Measurements from ENCODE around the gene SLC25A15.
"Not testable (repeated sequence)": the region's sequence is repeated elsewhere in the genome, so short reads cannot be mapped to it uniquely, and the experiment has no call there.

Gene SLC25A15

GRCh38 chr13:40840955-40841354, 51.5 kb downstream of the SLC25A15 start:
- H3K36me3 ChIP-seq (ENCODE audit: control insufficient read depth, insufficient read depth, low read length); H3K9ac ChIP-seq (ENCODE audit: low read depth, low read length); H3K9me3 ChIP-seq (ENCODE audit: control insufficient read depth, insufficient read depth, low read length); H3K4me1 ChIP-seq (ENCODE audit: control insufficient read depth, insufficient read depth, low read length); H3K4me3 ChIP-seq (ENCODE audit: low read depth, low read length); H3K27me3 ChIP-seq (ENCODE audit: control insufficient read depth, insufficient read depth, low read length): not testable (repeated sequence)
